IMR-90 (cell line): ENCODE results near the gene GAB1. TPM values are rescaled to one million over a fixed set of nuclear protein-coding genes. Genes with fewer than 3 reads are reported as not detected.

Source experiments
- ATAC-seq: fragments of 200-7000 bp; cut with Tn5 transposase; 2 replicates; pipeline ENCODE4 v1.9.1; 2020; ENCODE audit warnings: low read depth, mild to moderate bottlenecking, moderate library complexity
- BruUV-seq: library from RNA; stranded (reverse); fragments of 400-500 nt; replicated peaks from 2 replicates; lab custom pipeline; 2021; lab: Mats Ljungman, UMichigan
- CTCF ChIA-PET: fragments of 300-600 bp; formaldehyde crosslinking; extraction: SDS; loops from one replicate; lab custom pipeline; 2021; ENCODE audit warnings: antibody characterized with exemption; lab: Yijun Ruan, JAX
- POLR2A ChIA-PET: fragments of 300-600 bp; sonication (Branson Sonifier 250); formaldehyde crosslinking; loops from one replicate; lab custom pipeline; 2022; ENCODE audit warnings: antibody characterized with exemption; ENCODE audit not compliant: unreplicated experiment; lab: Charles Lee
- DNase-seq: peaks from one replicate; pipeline ENCODE4 v3.0.0; 2013
- H2AFZ ChIP-seq: replicated peaks from 2 replicates; pipeline ENCODE3; 2013; ENCODE audit warnings: low read length, mild to moderate bottlenecking; ENCODE audit not compliant: poor library complexity
- H2AK5ac ChIP-seq: 2 replicates; pipeline ENCODE4 v1.6.1; 2013; ENCODE audit warnings: low read depth, low read length, inconsistent platforms
- H2AK9ac ChIP-seq: replicated peaks from 2 replicates; pipeline ENCODE3; 2013; ENCODE audit warnings: mild to moderate bottlenecking, low read depth, low read length, moderate library complexity; ENCODE audit not compliant: poor library complexity
- H2BK120ac ChIP-seq: 2 replicates; pipeline ENCODE4 v1.6.1; 2013; ENCODE audit warnings: low read depth, low read length, inconsistent platforms
- H2BK15ac ChIP-seq: 3 replicates; pipeline ENCODE4 v1.6.1; 2013; ENCODE audit warnings: low read depth, low read length, inconsistent platforms
- H2BK20ac ChIP-seq: 2 replicates; pipeline ENCODE4 v1.6.1; 2013; ENCODE audit warnings: low read depth, mild to moderate bottlenecking, inconsistent platforms, low read length, moderate library complexity
- H2BK5ac ChIP-seq: 2 replicates; pipeline ENCODE4 v1.6.1; 2013; ENCODE audit warnings: mild to moderate bottlenecking, low read depth, low read length, inconsistent platforms; ENCODE audit not compliant: poor library complexity, severe bottlenecking
- H3K14ac ChIP-seq: replicated peaks from 2 replicates; pipeline ENCODE4 v1.6.1; 2013; ENCODE audit warnings: low read depth, low read length, inconsistent platforms
- H3K18ac ChIP-seq: 2 replicates; pipeline ENCODE4 v1.6.1; 2013; ENCODE audit warnings: low read depth, low read length, control low read depth
- H3K23ac ChIP-seq: 2 replicates; pipeline ENCODE4 v1.6.1; 2013; ENCODE audit warnings: low read depth, low read length, inconsistent platforms
- H3K27ac ChIP-seq: 2 replicates; pipeline ENCODE4 v1.5.1; 2013; ENCODE audit warnings: mild to moderate bottlenecking, control low read depth, low read length; ENCODE audit not compliant: insufficient read depth
- H3K27me3 ChIP-seq: 2 replicates; pipeline ENCODE4 v1.6.1; 2013; ENCODE audit warnings: low read length; ENCODE audit not compliant: control insufficient read depth, insufficient read depth
- H3K36me3 ChIP-seq: 2 replicates; pipeline ENCODE4 v1.6.1; 2013; ENCODE audit warnings: low read length, mixed read lengths; ENCODE audit not compliant: control insufficient read depth, insufficient read depth
- H3K4ac ChIP-seq: 2 replicates; pipeline ENCODE4 v1.6.1; 2013; ENCODE audit warnings: low read depth, low read length, inconsistent platforms
- H3K4me1 ChIP-seq: 2 replicates; pipeline ENCODE4 v1.6.1; 2013; ENCODE audit warnings: low read length, mixed read lengths; ENCODE audit not compliant: control insufficient read depth, insufficient read depth
- H3K4me2 ChIP-seq: 2 replicates; pipeline ENCODE4 v1.6.1; 2013; ENCODE audit warnings: low read depth, mild to moderate bottlenecking, control low read depth, low read length, moderate library complexity
- H3K4me3 ChIP-seq: 2 replicates; pipeline ENCODE4 v1.5.1; 2013; ENCODE audit warnings: low read depth, mild to moderate bottlenecking, control low read depth, low read length, moderate library complexity; ENCODE audit not compliant: insufficient read depth
- H3K56ac ChIP-seq: 2 replicates; pipeline ENCODE4 v1.6.1; 2013; ENCODE audit warnings: low read length, inconsistent platforms; ENCODE audit not compliant: insufficient read depth; ENCODE audit errors: extremely low read depth
- H3K79me1 ChIP-seq, 2 experiments: 2 replicates each; pipeline ENCODE4 v1.6.1; 2013; ENCODE audit warnings: low read length in 2 of 2, inconsistent platforms in 1 of 2, low read depth in 1 of 2
- H3K9ac ChIP-seq: 2 replicates; pipeline ENCODE4 v1.6.1; 2013; ENCODE audit warnings: low read depth, low read length, control low read depth
- H3K9me1 ChIP-seq: 2 replicates; pipeline ENCODE4 v1.6.1; 2013; ENCODE audit warnings: low read length, inconsistent platforms; ENCODE audit not compliant: insufficient read depth
- H3K9me3 ChIP-seq: 2 replicates; pipeline ENCODE4 v1.6.1; 2013; ENCODE audit warnings: low read length; ENCODE audit not compliant: control insufficient read depth, insufficient read depth
- H4K20me1 ChIP-seq: 2 replicates; pipeline ENCODE4 v1.6.1; 2013; ENCODE audit warnings: low read length, inconsistent platforms; ENCODE audit not compliant: insufficient read depth
- H4K5ac ChIP-seq: 2 replicates; pipeline ENCODE4 v1.6.1; 2013; ENCODE audit warnings: mild to moderate bottlenecking, low read depth, low read length, control low read depth
- H4K8ac ChIP-seq, 2 experiments: 2 replicates each; pipeline ENCODE4 v1.6.1; 2013; ENCODE audit warnings: low read depth in 2 of 2, low read length in 2 of 2, control low read depth in 1 of 2, inconsistent platforms in 1 of 2
- H4K91ac ChIP-seq: 2 replicates; pipeline ENCODE4 v1.6.1; 2013; ENCODE audit warnings: low read depth, low read length, inconsistent platforms; ENCODE audit not compliant: insufficient read depth
- BHLHE40 ChIP-seq: fragments of 150-350 bp; IDR thresholded peaks from 2 replicates; pipeline ENCODE4 v1.6.1; 2016; ENCODE audit warnings: mild to moderate bottlenecking, low read depth, low read length
- CEBPB ChIP-seq: IDR thresholded peaks from 2 replicates; pipeline ENCODE4 v1.6.1; 2012; ENCODE audit warnings: low read depth, low read length, improper control_type of control experiment
- CHD1 ChIP-seq: IDR thresholded peaks from 2 replicates; pipeline ENCODE4 v1.6.1; 2012; ENCODE audit warnings: low read depth, low read length, improper control_type of control experiment
- CTCF ChIP-seq: conservative IDR thresholded peaks from 2 replicates; pipeline ENCODE4 v1.5.1; 2012; ENCODE audit warnings: mild to moderate bottlenecking, low read depth, low read length, improper control_type of control experiment
- ELK1 ChIP-seq: fragments of 150-350 bp; IDR thresholded peaks from 2 replicates; pipeline ENCODE4 v1.6.1; 2016; ENCODE audit warnings: low read depth, mild to moderate bottlenecking, low read length, moderate library complexity, borderline replicate concordance
- FOS ChIP-seq: fragments of 150-350 bp; IDR thresholded peaks from 2 replicates; pipeline ENCODE4 v1.6.1; 2016; ENCODE audit warnings: low read depth, low read length
- MAFK ChIP-seq: IDR thresholded peaks from 2 replicates; pipeline ENCODE4 v1.6.1; 2012; ENCODE audit warnings: low read depth, low read length, improper control_type of control experiment
- MAZ ChIP-seq: IDR thresholded peaks from 2 replicates; pipeline ENCODE4 v1.6.1; 2012; ENCODE audit warnings: low read depth, mild to moderate bottlenecking, low read length, improper control_type of control experiment, moderate library complexity, borderline replicate concordance
- MXI1 ChIP-seq: IDR thresholded peaks from 2 replicates; pipeline ENCODE4 v1.6.1; 2012; ENCODE audit warnings: low read depth, mild to moderate bottlenecking, low read length, moderate library complexity, borderline replicate concordance
- NFE2L2 ChIP-seq: fragments of 150-350 bp; IDR thresholded peaks from 2 replicates; pipeline ENCODE4 v1.6.1; 2016; ENCODE audit warnings: low read depth, mild to moderate bottlenecking, low read length
- POLR2A ChIP-seq: IDR thresholded peaks from 2 replicates; pipeline ENCODE4 v1.6.1; 2012; ENCODE audit warnings: mild to moderate bottlenecking, low read depth, low read length
- RAD21 ChIP-seq: IDR thresholded peaks from 2 replicates; pipeline ENCODE4 v1.6.1; 2012; ENCODE audit warnings: low read length, improper control_type of control experiment
- RCOR1 ChIP-seq: IDR thresholded peaks from 2 replicates; pipeline ENCODE4 v1.6.1; 2012; ENCODE audit warnings: mild to moderate bottlenecking, low read length, improper control_type of control experiment; ENCODE audit not compliant: insufficient replicate concordance
- RFX5 ChIP-seq: IDR thresholded peaks from 2 replicates; pipeline ENCODE4 v1.8.0; 2012; ENCODE audit warnings: low read depth, mild to moderate bottlenecking, low read length, moderate library complexity
- SMC3 ChIP-seq: fragments of 150-350 bp; IDR thresholded peaks from 2 replicates; pipeline ENCODE4 v1.6.1; 2016; ENCODE audit warnings: low read depth, mild to moderate bottlenecking, antibody characterized with exemption, low read length, moderate library complexity
- USF2 ChIP-seq: fragments of 150-350 bp; IDR thresholded peaks from 2 replicates; pipeline ENCODE4 v1.6.1; 2017; ENCODE audit warnings: mild to moderate bottlenecking, antibody characterized with exemption, low read length, low read depth
- WGBS, 2 experiments: methylation state at CpG; one replicate each; pipeline versions ENCODE4 v1.1.5 to v1.1.7; 2013; ENCODE audit warnings: missing lambda C conversion rate in 2 of 2; ENCODE audit not compliant: insufficient read length in 1 of 2; ENCODE audit errors: extremely low coverage in 2 of 2; 5-methylcytosine and 5-hydroxymethylcytosine counted together
- dilution Hi-C: fragments of 300-500 bp; cut with HindIII; formaldehyde crosslinking; loops from one replicate; pipeline ENCODE4 v1.14.3; 2018; ENCODE audit warnings: low sequenced_read_pairs; ENCODE audit not compliant: unreplicated experiment
- in situ Hi-C: fragments of 300-500 bp; cut with MboI; formaldehyde crosslinking; loops from 3 replicates; pipeline ENCODE4 v1.14.3; 2019; ENCODE audit warnings: low sequenced_read_pairs, inconsistent platforms, mixed read lengths
- intact Hi-C: fragments of 100-400 bp; cut with micrococcal nuclease; formaldehyde crosslinking; loops from 2 replicates; pipeline ENCODE4 v1.10.0; 2022
- polyA plus RNA-seq, 3 experiments: library from polyadenylated mRNA; depleted of rRNA; stranded (reverse); fragments of >200 nt; gene quantifications; 2 replicates each; pipeline ENCODE4 v1.2.3, GENCODE V29; 2012; ENCODE audit warnings: low replicate concordance in 1 of 3
- total RNA-seq: library from RNA; depleted of rRNA; stranded (reverse); fragments of >200 nt; gene quantifications from 2 replicates; pipeline ENCODE4 v1.2.3, GENCODE V29; 2012

The GAB1 gene
- total and polyA plus RNA-seq, 2 of the 4 experiments (the other 2 are of a cell fraction), result 2.8 to 12.0 TPM

- CTCF ChIA-PET, result no interaction called here
- no CpG with 5 or more reads among the region's 5 CpGs for WGBS, 2 experiments
- H4K5ac ChIP-seq, result no peak overlapping the region
These were observed 178.2 kb downstream of the GAB1 start for GRCh38 chr4:143514901-143515300.

More at GRCh38 chr4:143514901-143515300, 178.2 kb downstream of the GAB1 start:
- intact Hi-C loops, result no loop called here
- Histone ChIP-seq H2AK5ac (no peak overlapping the region), H3K4me1 (no peaks in the 10 kb centered on the region), H2AK9ac (peak overlapping the region; percentile 90), H3K9ac (peak overlapping the region; percentile 89), H3K9me3 (no peaks in the 10 kb centered on the region), H2BK5ac (peak overlapping the region; percentile 88), H4K91ac (no peak overlapping the region), H3K9me1 (no peaks in the 10 kb centered on the region), H3K56ac (peak overlapping the region; percentile 86; the same call in 1 of the 2 replicates), H2BK120ac (no peak overlapping the region), H3K4me2 (peak overlapping the region; percentile 94), H3K36me3 (peaks cover 7% of the 10 kb centered on the region), H3K27ac (peak overlapping the region; percentile 86), H4K8ac (no peak overlapping the region), H3K79me1 (peaks cover 8 to 11% of the 10 kb centered on the region in 2 experiments; a peak in 2 of 4 replicates), H3K18ac (no peak overlapping the region), H4K20me1 (peaks cover 26% of the 10 kb centered on the region), H2AFZ (peak overlapping the region; percentile 98), H2BK20ac (no peak overlapping the region), H3K27me3 (no peaks in the 10 kb centered on the region), H3K23ac (peak overlapping the region; percentile 84; the same call in 1 of the 2 replicates), H2BK15ac (no peak overlapping the region), H3K4me3 (peak overlapping the region; percentile 63), H3K14ac (0 out of 2 replicates have a peak overlapping the region, but pooled peaks have one; percentile 16), H3K4ac (peak overlapping the region; percentile 91; the same call in 1 of the 2 replicates)
- ATAC-seq, result no peak
- POLR2A ChIA-PET, result no interaction called here
- no TSS peak for BruUV-seq
- in situ Hi-C loops, result no loop called here
- no peak for DNase-seq
- TF ChIP-seq MAFK (no peak), CEBPB (no peak), RFX5 (no peak), MAZ (no peak), FOS (no peak), RCOR1 (no peak), CHD1 (no peak), SMC3 (no peak), ELK1 (no peak), POLR2A (no peak), RAD21 (no peak), MXI1 (no peak), USF2 (no peak), NFE2L2 (no peak), BHLHE40 (no peak), CTCF (no peak)
- dilution Hi-C loops, result no loop called here
